Mesenchymal stem cell (in vitro differentiated cells and primary cell): ENCODE measurements around the gene GBX1.

Experiments
- DNase-seq: peaks from one replicate; pipeline ENCODE4 v3.0.0-alpha.2; 2013
- H2AFZ ChIP-seq: one replicate; pipeline ENCODE4 v1.6.1; 2013; ENCODE audit warnings: low read depth, mild to moderate bottlenecking, control low read depth, inconsistent platforms, low read length, moderate library complexity
- H2AK5ac ChIP-seq: 2 replicates; pipeline ENCODE4 v1.6.1; 2013; ENCODE audit warnings: low read length, moderate library complexity, mild to moderate bottlenecking, inconsistent platforms; ENCODE audit not compliant: severe bottlenecking
- H2BK120ac ChIP-seq: one replicate; pipeline ENCODE4 v1.6.1; 2013; ENCODE audit warnings: low read depth, mild to moderate bottlenecking, inconsistent platforms, low read length, moderate library complexity
- H2BK12ac ChIP-seq, 2 experiments: one replicate each; pipeline ENCODE4 v1.6.1; 2013; ENCODE audit warnings: inconsistent platforms in 2 of 2, low read length in 2 of 2, mild to moderate bottlenecking in 2 of 2, moderate library complexity in 2 of 2, control low read depth in 1 of 2
- H2BK15ac ChIP-seq: one replicate; pipeline ENCODE4 v1.6.1; 2013; ENCODE audit warnings: mild to moderate bottlenecking, low read depth, inconsistent platforms; ENCODE audit not compliant: poor library complexity, severe bottlenecking
- H2BK5ac ChIP-seq: 2 replicates; pipeline ENCODE4 v1.6.1; 2013; ENCODE audit warnings: low read depth, mild to moderate bottlenecking, low read length, control low read depth, inconsistent platforms; ENCODE audit not compliant: poor library complexity, severe bottlenecking
- H3K14ac ChIP-seq, 2 experiments: one replicate each; pipeline ENCODE4 v1.6.1; 2013; ENCODE audit warnings: inconsistent platforms in 2 of 2, low read length in 2 of 2, control low read depth in 1 of 2, mild to moderate bottlenecking in 1 of 2, moderate library complexity in 1 of 2
- H3K18ac ChIP-seq, 2 experiments: one replicate each; pipeline ENCODE4 v1.6.1; 2013; ENCODE audit warnings: inconsistent platforms in 2 of 2, low read length in 2 of 2, control low read depth in 1 of 2, low read depth in 1 of 2, mild to moderate bottlenecking in 1 of 2
- H3K23ac ChIP-seq, 2 experiments: one replicate each; pipeline ENCODE4 v1.6.1; 2013; ENCODE audit warnings: inconsistent platforms in 2 of 2, low read length in 2 of 2, mild to moderate bottlenecking in 2 of 2, moderate library complexity in 2 of 2, control low read depth in 1 of 2
- H3K27ac ChIP-seq: 2 replicates; pipeline ENCODE4 v1.5.1; 2013; ENCODE audit warnings: mild to moderate bottlenecking, moderate library complexity, low read length, control low read depth, inconsistent platforms; ENCODE audit not compliant: poor library complexity, severe bottlenecking
- H3K27me3 ChIP-seq, 2 experiments: 2 replicates each; pipeline versions ENCODE4 v1.6.1 to v1.7.0; 2013; ENCODE audit warnings: low read length in 2 of 2, mild to moderate bottlenecking in 2 of 2, moderate library complexity in 2 of 2, control low read depth in 1 of 2, inconsistent platforms in 1 of 2; ENCODE audit not compliant: control insufficient read depth in 1 of 2, insufficient read depth in 1 of 2
- H3K36me3 ChIP-seq, 2 experiments: 2 replicates each; pipeline versions ENCODE4 v1.6.1 to v1.7.0; 2013; ENCODE audit warnings: low read length in 2 of 2, control low read depth in 1 of 2, inconsistent platforms in 1 of 2, low read depth in 1 of 2, mild to moderate bottlenecking in 1 of 2; ENCODE audit not compliant: insufficient read depth in 2 of 2, control insufficient read depth in 1 of 2
- H3K4ac ChIP-seq, 2 experiments: one replicate each; pipeline ENCODE4 v1.6.1; 2013; ENCODE audit warnings: inconsistent platforms in 2 of 2, low read length in 2 of 2, mild to moderate bottlenecking in 2 of 2, moderate library complexity in 2 of 2, control low read depth in 1 of 2, low read depth in 1 of 2
- H3K4me1 ChIP-seq: 2 replicates; pipeline ENCODE4 v1.6.1; 2013; ENCODE audit warnings: low read depth, low read length, control low read depth; ENCODE audit not compliant: control insufficient read depth, insufficient read depth
- H3K4me2 ChIP-seq: 2 replicates; pipeline ENCODE4 v1.6.1; 2013; ENCODE audit warnings: low read length, mild to moderate bottlenecking, inconsistent platforms; ENCODE audit not compliant: poor library complexity, severe bottlenecking
- H3K4me3 ChIP-seq, 2 experiments: 2 replicates each; pipeline versions ENCODE4 v1.5.1 to v1.7.0; 2013; ENCODE audit warnings: low read length in 2 of 2, mild to moderate bottlenecking in 2 of 2, control low read depth in 1 of 2, low read depth in 1 of 2; ENCODE audit not compliant: insufficient read depth in 1 of 2
- H3K79me1 ChIP-seq: replicated peaks from 2 replicates; pipeline ENCODE4 v1.6.1; 2013; ENCODE audit warnings: mild to moderate bottlenecking, control low read depth, low read length, inconsistent platforms; ENCODE audit not compliant: poor library complexity, severe bottlenecking
- H3K9ac ChIP-seq: 2 replicates; pipeline ENCODE4 v1.7.0; 2013; ENCODE audit warnings: mild to moderate bottlenecking, low read length, moderate library complexity
- H3K9me3 ChIP-seq: 2 replicates; pipeline ENCODE4 v1.7.0; 2013; ENCODE audit warnings: mild to moderate bottlenecking, low read length; ENCODE audit not compliant: control insufficient read depth
- H4K8ac ChIP-seq: one replicate; pipeline ENCODE4 v1.6.1; 2013; ENCODE audit warnings: inconsistent platforms, mild to moderate bottlenecking, low read length, moderate library complexity
- H4K91ac ChIP-seq: one replicate; pipeline ENCODE4 v1.6.1; 2013; ENCODE audit warnings: mild to moderate bottlenecking, low read length, inconsistent platforms
- WGBS: methylation state at CpG from one replicate; pipeline ENCODE4 v1.1.7; 2013; ENCODE audit warnings: mixed read lengths; 5-methylcytosine and 5-hydroxymethylcytosine counted together

The GBX1 gene

DNA sequence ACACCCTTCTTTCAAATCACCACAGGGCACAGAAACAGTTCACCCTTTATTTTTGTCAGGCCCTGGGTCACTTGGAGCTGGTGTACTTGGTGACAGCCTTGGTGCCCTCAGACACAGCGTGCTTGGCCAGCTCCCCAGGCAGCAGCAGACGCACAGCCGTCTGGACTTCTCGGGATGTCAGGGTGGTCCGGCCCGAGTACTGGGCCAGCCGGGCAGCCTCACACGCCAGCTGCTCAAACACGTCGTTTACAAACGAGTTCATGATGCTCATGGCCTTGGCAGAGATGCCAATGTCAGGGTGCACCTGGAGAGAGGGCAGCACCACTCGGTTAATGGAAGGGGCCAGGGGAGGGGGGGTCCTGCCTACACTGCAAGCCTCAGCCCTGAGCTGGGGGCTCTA is 40.3 kb upstream of the GBX1 start:
- H3K23ac ChIP-seq = no peak overlapping the region
- H3K14ac ChIP-seq = peak overlapping the region in 1 of 2 experiments; percentile 64
- no peak overlapping the region for H2BK5ac ChIP-seq
- H3K9me3 ChIP-seq = no peaks in the 10 kb centered on the region
- H3K27me3 ChIP-seq = peaks cover 34 to 59% of the 10 kb centered on the region in 2 experiments
- H2BK120ac ChIP-seq = no peak overlapping the region
- no peak overlapping the region for H3K9ac ChIP-seq
- H4K91ac ChIP-seq = no peak overlapping the region
- no peak for DNase-seq
- H3K4me3 ChIP-seq = no peak overlapping the region
- no peak overlapping the region for H2AFZ ChIP-seq
- H3K4me2 ChIP-seq = no peak overlapping the region
- H2BK12ac ChIP-seq = no peak overlapping the region
- no peaks in the 10 kb centered on the region for H3K4me1 ChIP-seq
- H3K79me1 ChIP-seq = no peaks in the 10 kb centered on the region
- no peak overlapping the region for H2AK5ac ChIP-seq
- H3K18ac ChIP-seq = no peak overlapping the region
- no peak overlapping the region for H3K4ac ChIP-seq
- H3K27ac ChIP-seq = no peak overlapping the region
- no peak overlapping the region for H4K8ac ChIP-seq
- H2BK15ac ChIP-seq = no peak overlapping the region
- H3K36me3 ChIP-seq = peaks cover 6 to 10% of the 10 kb centered on the region in 2 experiments
- WGBS = 93% methylated on average over 12 of the region's 12 CpGs

DNA sequence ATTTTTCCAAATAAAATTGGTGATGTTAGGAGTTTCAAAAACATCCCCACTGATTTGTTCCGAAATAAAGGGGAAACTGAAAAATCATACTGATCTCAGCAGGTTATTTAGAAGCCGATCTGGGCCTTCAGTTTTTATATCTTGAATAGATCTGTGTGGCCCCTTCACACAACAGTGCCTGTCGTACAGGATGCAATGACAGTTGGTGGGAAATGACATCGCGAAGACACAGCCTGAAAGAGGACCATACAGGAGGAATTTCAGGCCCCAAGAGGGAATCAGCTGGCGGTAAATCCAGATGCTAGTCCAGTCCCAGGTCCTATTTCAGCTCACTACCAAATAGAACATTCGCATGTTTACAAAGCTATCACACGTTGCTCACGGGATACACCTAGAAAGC is 39.8 kb upstream of the GBX1 start:
- no peaks in the 10 kb centered on the region for H3K9me3 ChIP-seq
- whole genome bisulfite sequencing = 83% methylated on average over 9 of the region's 9 CpGs
- no peak overlapping the region for H3K23ac ChIP-seq
- H2AK5ac ChIP-seq = no peak overlapping the region
- H3K4me3 ChIP-seq = no peak overlapping the region
- H2AFZ ChIP-seq = no peak overlapping the region
- H3K18ac ChIP-seq = no peak overlapping the region
- H3K9ac ChIP-seq = no peak overlapping the region
- H3K4ac ChIP-seq = no peak overlapping the region
- H3K4me2 ChIP-seq = no peak overlapping the region
- peaks cover 37 to 64% of the 10 kb centered on the region in 2 experiments for H3K27me3 ChIP-seq
- no peak overlapping the region for H4K91ac ChIP-seq
- H3K36me3 ChIP-seq = peaks cover under 1 to 5% of the 10 kb centered on the region in 2 experiments
- H2BK120ac ChIP-seq = no peak overlapping the region
- H3K27ac ChIP-seq = no peak overlapping the region
- DNase-seq = no peak
- H4K8ac ChIP-seq = no peak overlapping the region
- no peaks in the 10 kb centered on the region for H3K79me1 ChIP-seq
- H3K14ac ChIP-seq = no peak overlapping the region
- no peak overlapping the region for H2BK15ac ChIP-seq
- no peak overlapping the region for H2BK12ac ChIP-seq
- H2BK5ac ChIP-seq = no peak overlapping the region
- no peaks in the 10 kb centered on the region for H3K4me1 ChIP-seq

DNA sequence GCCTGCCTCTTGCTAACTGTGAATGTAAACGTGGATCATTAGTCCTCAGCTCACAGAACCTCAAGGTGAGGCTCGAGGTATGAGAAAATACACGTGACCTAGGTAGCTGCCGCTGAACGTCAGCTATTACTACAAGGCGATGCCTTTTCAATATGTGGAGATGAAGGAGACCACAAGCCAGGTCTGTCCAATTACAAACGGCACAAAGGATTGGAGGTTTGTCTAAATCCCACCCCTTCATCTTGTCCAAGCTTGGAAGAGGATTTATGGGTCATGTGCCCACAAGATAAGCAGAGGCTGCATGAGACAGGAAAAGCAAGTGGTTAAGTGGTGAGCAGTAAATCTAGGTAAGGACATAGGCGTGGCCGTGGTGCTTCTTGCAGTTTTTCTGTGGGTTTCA is 39.4 kb upstream of the GBX1 start:
- H4K8ac ChIP-seq = no peak overlapping the region
- H2AFZ ChIP-seq = no peak overlapping the region
- no peaks in the 10 kb centered on the region for H3K9me3 ChIP-seq
- no peak for DNase-seq
- H2BK120ac ChIP-seq = no peak overlapping the region
- H2AK5ac ChIP-seq = no peak overlapping the region
- no peak overlapping the region for H3K4me2 ChIP-seq
- H3K27ac ChIP-seq = no peak overlapping the region
- H2BK15ac ChIP-seq = no peak overlapping the region
- H2BK12ac ChIP-seq = no peak overlapping the region
- no peak overlapping the region for H3K4me3 ChIP-seq
- H3K36me3 ChIP-seq = peaks cover 0 to 1% of the 10 kb centered on the region in 2 experiments
- peaks cover 40 to 68% of the 10 kb centered on the region in 2 experiments for H3K27me3 ChIP-seq
- no peak overlapping the region for H3K9ac ChIP-seq
- H3K4me1 ChIP-seq = no peaks in the 10 kb centered on the region
- no peak overlapping the region for H3K14ac ChIP-seq
- H4K91ac ChIP-seq = no peak overlapping the region
- H3K18ac ChIP-seq = no peak overlapping the region
- H3K23ac ChIP-seq = no peak overlapping the region
- 68% methylated on average over 9 of the region's 9 CpGs for WGBS
- no peak overlapping the region for H2BK5ac ChIP-seq
- H3K79me1 ChIP-seq = no peaks in the 10 kb centered on the region
- H3K4ac ChIP-seq = no peak overlapping the region

DNA sequence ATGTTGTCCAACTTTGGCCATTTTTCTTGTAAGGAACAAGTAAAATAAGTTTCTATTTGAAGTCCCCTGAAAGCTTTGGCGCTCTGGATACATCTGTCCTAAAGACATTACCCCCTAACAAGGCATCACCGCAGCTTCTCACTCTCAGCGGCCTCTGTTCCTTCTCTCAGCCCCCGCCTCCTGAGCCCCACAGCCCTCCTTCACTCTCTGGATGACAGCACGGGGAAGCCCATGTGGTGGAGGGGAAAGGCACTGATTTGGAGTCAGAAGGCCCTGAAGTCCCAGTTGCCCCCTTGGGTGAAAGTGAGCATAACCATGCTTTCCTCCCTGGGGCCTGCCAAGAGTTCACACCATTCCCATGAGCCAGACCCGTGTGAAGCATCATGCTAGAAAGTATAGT is 38.2 kb upstream of the GBX1 start:
- Histone ChIP-seq H3K4me1 (no peaks in the 10 kb centered on the region), H2BK5ac (no peak overlapping the region), H3K4ac (no peak overlapping the region), H3K9ac (no peak overlapping the region), H3K27me3 (peaks cover 52 to 77% of the 10 kb centered on the region in 2 experiments), H2AK5ac (no peak overlapping the region), H2BK15ac (no peak overlapping the region), H3K9me3 (no peaks in the 10 kb centered on the region), H4K91ac (no peak overlapping the region), H3K18ac (no peak overlapping the region), H4K8ac (no peak overlapping the region), H3K14ac (no peak overlapping the region), H3K23ac (no peak overlapping the region), H2BK12ac (no peak overlapping the region), H2BK120ac (no peak overlapping the region), H3K36me3 (no peaks in the 10 kb centered on the region), H3K79me1 (no peaks in the 10 kb centered on the region), H3K27ac (no peak overlapping the region), H3K4me3 (no peak overlapping the region), H3K4me2 (no peak overlapping the region), H2AFZ (no peak overlapping the region)
- no peak for DNase-seq
- 68% methylated on average over 6 of the region's 6 CpGs for WGBS
